Left renal pelvis (tissue), 4 donors: ENCODE data around the gene PIH1D1. TPM values are rescaled to one million over a fixed set of nuclear protein-coding genes. Genes with fewer than 3 reads are reported as not detected.

ENCODE experiments used
- DNase-seq, 4 donors: peaks; one replicate each; pipeline ENCODE4 v3.0.0-alpha.2; 2013; ENCODE audit warnings: low read depth in 4 of 4, low spot score in 3 of 4
- polyA plus RNA-seq, 4 donors: library from polyadenylated mRNA; unstranded; fragments of 120-200 nt; gene quantifications; one replicate each; pipeline ENCODE4 v1.2.1, GENCODE V29; 2013; ENCODE audit not compliant: insufficient read length in 4 of 4

The PIH1D1 gene
- polyA plus RNA-seq, 4 donors, result 52.5 to 104 (median 82.3) TPM

DNA sequence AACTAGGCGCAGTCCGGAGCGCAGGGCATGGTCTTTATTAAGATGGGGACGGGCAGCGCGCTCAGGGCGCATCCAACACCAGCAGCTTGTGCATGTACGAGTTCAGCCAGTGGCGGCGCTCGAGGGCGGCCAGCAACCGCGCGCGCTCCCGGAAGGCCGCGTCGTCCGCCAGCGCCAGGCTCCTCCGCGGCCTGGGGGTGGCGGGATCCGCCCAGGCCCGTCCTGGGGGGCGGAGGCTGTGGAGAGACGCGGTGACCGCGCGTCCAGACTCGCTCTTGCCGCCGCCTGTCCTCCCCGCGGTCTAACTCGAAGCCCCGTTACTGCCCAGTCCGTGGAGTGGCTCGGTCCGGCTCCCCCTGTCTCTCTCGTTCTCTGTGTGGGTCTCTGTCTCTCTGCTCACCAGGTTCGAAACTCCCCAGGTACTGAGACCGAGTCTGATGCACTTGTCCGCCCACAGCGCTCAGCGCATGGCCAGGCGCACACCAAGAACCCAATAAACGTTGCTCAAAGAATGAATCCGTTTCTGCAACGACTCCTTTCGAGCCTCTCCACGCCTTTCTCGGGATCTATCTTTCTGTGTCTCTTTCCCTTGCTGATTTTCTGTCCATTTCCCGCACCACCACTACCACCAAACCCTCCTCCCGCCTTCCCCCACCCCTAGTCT is 29.1 kb downstream of the PIH1D1 start:
- no peak for DNase-seq

DNA sequence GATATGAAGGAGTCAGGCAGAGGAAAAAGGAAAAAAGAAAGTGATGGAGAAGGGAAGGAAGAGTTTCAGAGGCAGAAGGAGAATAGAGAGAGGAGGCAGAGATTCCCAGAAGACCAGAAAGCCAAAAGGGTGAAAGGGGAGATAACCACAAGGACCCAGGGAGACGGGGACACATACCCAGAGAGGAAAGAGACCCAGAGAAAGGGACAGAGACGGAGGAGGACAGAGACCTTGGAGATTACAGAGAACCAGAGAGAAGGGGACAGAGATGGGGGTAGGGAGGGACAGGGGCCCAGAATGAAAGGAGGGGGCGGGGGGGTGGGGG is 29.8 kb downstream of the PIH1D1 start:
- no peak for DNase-seq

DNA sequence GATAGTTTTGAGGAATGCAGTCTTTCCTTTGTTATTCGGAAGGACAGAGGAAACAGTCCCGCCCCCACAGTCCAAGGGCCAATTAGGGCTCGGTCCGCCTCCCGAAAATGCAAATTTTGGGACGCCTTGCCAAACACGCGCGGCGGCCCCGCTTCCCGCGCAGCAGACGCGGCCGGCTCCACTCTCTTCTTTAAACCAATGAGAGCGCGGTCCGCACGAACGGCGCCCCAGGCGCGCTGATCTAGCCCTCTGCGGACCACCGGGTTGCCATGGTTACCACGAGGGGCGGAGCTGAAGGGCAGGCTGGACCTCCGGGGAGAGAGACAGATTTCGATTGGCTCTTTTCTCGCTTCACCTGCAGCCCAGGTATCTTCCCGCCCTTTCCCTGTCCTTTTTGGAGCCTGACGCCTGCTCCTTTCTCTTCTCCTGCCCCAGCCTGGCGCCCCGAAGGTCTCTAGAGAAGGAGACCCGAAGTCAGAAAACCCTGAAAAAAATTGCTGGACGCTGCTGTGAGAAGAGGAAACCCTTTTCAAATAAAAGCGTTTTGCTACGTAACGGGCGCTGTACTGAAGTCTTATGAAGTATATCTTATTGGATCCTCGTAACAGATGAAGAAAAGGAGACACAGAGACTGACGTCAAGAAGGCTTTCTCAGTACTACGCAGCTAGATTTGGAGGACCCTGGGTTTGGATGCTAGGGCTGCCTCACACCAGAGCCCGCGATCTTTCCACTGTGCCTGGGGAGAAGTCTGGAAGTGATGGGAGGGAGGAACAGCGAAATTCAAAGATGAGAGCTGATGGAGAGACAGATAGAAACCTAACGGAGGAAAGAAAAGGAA is 30.4 kb downstream of the PIH1D1 start:
- peak in 2 of 4 donors; percentile 56 to 63 for DNase-seq

DNA sequence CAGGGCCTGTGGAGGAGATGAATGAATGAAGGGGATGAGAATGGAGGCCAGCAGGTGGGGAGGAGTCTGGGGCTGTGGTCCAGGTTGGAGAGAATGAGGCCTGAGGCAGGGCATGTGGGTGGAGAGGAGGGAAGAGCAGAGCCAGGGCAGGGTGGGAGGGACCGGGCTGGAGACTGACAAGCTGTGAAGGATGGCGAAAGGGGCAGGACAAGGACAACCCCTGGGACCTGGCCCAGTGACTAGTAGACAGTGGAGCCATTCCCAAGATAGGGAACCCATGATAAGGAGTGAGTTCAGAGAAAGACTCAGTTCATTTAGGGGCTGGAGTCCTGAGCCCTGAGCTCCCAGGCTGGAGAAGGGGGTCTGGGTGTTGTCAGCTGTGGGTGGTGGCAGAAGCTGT is 31.4 kb downstream of the PIH1D1 start:
- DNase-seq, result no peak

DNA sequence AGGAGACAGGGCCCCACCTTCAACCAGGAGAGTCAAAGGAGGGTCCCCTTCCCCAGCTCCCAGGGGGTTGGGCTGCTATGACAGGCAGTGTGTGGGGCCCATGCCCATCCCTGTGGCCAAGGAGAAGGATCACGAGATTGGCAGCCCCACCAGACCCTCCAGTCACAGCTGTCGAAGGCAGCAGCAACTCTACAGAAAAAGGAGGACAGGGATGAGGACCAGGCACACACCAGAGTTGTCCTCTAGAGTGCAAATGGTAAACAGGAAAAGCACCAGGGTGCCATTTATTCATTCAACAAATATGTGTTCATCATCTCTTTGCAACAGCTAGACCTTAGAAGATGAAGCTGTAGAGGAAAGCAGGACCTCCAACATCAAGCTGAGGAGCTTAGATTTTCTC is 32.4 kb downstream of the PIH1D1 start:
- DNase-seq, result no peak

DNA sequence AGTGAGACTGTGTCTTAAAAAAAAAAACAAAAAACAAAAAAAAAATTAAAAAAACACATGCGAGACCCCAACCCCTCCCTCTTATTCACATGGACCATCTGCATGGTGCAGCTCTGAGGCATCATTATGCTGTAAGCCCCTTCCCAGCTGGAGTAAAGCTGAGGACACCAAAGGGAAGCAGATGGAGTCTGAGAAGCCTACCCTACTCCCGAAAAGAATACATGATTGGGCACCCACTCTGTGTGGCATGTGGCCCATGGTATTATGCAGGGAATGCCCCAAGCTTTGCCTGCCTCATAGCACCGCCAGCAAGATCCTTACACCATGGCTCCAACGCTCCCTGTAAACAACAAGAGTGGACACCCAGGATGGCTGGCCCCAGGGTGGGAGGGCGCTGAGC is 33.1 kb downstream of the PIH1D1 start:
- no peak for DNase-seq

DNA sequence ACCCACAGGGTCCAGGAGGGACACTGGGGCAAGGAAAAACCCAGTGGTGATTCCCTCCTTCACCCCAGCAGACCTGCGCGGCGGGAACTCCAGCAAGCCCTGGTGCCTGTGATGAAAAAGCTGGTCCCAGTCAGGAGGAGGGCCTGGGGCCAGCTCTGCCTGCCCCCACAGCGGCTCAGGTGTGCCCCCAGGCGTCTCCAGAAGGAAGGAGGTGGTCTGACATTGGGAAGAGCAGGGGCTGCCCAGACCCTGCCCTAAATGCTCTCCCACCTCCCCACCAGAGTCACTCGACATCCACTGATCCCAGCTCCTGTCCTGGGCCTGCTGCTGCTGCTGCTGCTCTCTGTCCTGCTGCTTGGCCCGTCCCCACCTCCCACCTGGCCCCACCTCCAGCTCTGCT is 34.5 kb downstream of the PIH1D1 start:
- DNase-seq, result no peak

DNA sequence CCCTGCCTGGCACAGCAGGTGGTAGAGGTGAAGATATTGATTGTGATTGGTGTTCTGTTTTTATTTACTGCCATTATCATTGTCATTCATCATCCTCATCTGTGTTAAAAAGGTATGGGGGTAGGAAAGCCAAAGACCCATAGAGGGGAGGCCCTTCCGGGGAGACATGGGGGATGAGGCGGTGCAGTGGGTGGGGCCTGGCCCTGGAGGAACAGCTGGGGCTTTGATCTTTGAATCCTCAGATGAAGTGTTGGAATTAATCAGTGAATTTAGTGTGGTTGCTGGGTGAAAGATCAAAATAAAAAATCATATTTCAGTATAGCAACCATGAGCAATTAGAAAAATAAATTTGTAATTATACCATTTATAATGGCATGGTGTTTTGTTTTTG is 35.8 kb downstream of the PIH1D1 start:
- no peak for DNase-seq

DNA sequence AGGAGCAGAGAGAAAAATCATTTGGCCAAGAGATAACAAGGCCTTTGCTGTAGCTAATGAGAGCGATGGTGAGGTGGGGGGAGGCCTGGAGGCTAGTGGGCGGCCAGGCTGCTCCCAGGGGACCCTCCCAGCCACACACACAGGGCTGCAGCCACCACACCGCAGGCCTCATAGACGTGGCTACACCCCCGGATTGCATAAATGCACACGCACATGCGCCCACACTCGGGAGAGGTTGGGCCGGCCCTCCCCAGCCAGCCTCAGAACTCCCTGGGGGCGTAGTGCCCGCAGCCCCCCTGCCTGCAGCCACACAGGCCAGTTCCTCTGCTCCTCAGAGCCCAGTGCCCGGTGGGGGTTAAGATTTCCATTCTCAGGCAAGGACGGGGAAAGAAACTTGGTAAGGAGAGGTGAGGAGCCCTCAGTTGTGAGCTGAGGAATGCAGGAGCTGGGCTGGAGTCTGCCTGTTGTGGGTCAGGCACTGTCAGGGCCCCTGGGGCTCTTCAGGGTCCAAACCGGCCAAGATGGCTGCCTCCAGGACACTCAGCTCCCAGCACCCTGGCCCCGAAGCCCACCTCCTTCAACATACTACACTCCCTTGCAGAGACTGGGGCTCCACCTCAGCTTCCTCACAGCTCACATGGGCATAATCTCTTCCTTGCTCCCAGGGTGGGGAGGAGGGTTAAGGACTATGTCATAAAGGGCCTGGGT is 36.4 kb downstream of the PIH1D1 start:
- DNase-seq, result no peak

DNA sequence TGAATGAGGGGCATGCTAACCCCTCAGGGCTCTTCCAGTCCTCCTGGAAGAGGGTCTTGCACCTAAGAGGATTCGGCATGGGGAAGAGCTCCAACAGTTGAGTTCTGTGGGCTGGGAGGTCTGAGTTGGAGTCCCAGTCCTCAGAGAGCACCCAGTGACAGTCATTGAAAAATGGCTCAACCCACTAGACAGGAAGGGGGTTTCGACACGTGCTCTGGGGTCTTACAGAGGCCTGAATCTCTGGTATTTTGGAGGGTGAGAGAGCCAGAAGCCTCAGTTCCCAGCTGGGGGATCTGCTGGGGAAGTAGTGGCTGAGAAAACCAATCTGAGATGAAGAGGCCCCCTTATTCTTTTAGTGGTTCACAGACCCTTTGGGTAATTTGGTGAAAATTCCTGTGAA is 37.4 kb downstream of the PIH1D1 start:
- no peak for DNase-seq

DNA sequence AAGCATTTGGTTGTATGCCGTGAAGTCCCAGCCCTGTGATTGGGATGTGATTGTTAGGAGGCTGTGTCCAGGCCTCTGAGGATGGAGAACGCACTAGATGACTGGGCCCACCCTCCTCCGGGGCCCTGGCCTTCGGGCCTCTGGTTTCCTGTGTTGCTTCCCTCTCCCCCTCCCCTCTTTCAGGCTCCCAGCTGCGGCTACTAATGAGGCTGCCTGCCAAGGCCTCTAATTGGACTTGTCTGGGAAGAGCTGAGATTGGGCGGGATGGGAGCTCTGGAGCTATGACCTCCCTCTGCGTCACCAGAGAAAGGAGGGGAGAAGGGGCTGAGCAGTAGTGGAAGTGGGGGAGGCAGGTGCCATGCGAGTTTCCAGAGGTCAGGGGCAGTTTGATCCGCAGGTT is 38.3 kb downstream of the PIH1D1 start:
- DNase-seq, result peak; percentile 59 to 79 (median 70)

DNA sequence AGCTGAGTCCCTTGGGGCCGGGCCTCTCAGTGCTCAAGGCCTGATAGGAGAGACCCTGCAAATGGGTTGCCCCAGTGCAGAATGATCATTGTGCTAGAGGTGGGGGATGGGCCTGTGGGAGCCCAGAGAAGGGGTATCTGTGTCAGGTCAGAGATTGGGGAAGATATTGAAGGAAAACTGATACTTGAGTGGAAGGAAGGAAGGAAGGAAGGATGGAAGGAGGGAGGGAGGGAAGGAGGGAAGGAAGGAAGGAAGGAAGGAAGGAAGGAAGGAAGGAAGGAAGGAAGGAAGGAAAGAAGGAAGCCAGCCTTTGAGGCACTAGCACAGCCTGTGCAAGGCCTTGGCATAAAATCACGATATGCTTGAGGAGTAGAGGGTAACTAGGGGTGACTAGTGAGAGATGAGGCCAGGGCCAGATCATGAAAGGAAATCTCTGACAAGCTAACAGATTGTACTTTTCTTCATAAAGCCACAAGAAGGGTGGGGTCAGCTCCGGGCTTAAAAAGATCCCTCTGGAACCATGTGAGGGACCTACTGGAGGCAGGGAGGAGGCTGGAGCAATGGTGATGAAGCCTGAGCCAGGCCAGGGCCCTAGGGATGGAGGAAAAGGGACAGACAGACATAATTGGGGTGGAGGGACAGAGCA is 39.8 kb downstream of the PIH1D1 start:
- DNase-seq, result no peak

DNA sequence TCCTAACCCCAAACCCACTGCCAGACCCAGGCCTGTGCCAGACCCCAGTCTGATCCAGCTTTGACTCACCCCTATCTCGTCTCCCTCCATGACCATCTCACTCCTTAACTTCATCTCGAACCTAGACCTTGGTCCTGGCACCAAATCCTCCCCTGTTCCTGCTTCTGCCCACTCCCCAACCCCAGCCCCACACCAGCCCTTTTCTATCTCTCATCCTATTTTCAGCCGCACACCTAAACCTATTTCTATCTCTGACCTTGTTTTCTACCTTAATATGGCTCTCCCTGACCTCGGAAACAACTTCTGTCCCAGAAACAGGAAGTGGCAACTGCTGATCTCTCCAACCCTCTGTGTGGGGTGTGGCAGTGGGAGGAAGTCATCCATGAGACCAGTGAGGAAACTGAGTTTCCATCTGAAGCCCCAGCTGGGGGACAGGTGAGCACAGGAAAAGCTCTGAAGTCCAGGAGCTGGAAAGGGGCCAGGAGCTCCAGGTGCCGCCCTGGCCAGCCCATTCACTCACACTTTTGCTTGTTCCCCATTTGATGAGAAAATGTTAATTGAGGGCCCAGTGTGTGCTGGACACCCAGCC is 42.1 kb downstream of the PIH1D1 start:
- DNase-seq, result no peak

DNA sequence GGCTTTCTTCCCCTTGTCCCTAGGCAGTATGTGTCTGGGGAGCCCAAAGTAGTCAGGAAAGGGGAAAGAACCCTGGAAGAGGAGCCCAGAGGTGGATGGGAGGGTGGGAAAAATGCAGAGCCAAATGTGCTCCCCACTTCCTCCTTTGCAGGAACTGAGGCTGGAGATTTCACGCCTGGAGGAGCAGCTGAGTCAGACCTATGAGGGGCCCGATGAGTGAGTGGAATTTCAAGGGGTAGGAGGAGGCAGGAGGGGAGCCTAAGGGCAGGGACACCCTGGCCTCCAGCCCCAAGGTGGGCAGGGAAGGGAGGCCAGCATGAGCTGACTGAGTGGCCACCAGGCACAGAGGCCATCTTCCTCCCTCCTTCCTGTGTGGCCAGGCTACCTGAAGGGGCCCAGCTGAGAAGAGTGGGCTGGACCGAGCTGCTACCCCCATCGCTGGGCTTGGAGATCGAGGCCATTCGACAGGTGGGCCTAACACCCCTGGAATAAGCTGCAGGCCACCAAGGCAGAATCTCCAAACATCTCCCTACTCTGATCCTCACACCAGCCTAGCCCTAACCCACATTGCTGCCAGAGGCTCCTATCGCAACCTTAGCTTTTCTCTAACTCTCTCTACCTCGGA is 42.7 kb downstream of the PIH1D1 start:
- no peak for DNase-seq

DNA sequence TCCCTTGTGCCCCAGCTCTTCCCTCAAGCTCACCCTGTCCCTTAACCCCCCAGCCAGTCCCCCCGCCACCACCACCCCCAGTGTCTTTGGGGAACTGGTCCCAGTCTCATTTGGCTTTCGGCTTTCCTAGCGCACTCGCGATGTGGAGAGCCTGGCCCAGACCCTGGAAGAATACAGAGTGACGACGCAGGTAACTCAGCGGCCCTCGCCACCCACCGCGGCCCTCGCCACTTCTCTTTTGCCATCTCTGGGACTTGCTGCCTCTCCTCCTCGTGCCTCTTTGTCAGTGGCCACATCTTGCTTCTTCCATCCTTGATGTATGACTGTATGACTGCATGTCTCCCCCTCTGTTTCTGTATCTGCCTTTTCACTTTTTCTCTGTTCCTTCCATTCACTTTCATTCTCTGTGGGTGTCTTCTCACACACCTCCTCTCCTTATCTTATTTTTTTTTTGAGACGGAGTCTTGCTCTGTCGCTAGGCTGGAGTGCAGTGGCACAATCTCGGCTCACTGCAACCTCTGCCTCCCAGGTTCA is 44.1 kb downstream of the PIH1D1 start:
- no peak for DNase-seq

DNA sequence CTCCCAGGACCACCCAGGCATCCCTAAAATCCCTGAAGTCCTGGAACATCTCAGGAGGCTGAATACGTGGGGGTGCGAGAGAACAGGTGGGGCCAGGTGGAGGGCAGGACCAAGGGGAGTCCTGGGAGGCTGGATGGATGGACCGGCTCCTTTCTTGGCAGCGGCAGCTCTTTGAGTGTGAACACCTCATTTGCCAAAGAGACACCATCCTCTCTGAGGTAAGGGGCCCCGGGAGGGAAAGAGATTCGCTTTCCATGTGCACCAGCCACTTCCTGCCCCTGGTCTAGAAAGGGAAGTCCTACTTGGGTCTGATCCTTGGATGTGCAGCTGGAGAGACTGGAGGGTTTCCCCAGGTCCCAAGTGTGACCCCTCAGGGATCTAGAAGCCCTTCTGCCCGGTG is 44.5 kb downstream of the PIH1D1 start:
- DNase-seq, result no peak

DNA sequence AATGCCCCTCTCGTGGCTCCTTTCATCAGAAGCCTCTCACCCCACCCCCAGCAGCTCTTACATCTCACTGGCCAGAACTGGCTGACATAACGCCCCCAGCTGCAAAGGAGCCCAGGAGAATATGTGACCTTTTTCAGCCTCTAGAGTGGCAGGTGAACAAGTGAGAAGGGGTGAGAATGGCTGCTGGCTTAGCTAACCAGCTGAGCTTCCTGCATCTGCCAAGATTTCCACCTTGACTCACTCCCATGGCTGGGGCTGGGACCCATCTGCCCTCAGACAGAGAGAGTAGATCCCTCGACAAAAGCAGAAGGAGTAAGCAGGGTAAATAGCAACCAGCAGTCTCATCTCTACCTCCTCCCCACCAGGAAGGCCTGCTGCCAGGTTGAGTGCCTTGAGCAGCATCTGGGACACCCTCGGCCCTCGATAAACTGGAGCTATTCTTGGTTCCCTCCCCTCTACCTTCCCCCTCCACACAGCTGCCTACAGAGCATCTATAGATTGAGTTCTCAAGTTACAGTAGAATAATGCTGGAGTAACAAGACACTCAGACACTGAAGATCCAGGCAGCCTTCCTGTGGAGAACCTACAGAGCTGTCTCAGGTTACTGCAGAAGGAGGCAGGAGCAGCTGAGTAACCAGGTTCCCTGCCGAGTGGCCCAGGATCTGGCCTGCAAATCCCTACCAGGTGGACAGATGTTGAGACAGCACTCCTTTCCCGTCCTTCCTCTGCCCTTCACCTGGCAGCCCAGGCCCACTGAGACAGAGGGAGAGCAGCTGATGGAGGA is 48.0 kb downstream of the PIH1D1 start:
- no peak for DNase-seq

DNA sequence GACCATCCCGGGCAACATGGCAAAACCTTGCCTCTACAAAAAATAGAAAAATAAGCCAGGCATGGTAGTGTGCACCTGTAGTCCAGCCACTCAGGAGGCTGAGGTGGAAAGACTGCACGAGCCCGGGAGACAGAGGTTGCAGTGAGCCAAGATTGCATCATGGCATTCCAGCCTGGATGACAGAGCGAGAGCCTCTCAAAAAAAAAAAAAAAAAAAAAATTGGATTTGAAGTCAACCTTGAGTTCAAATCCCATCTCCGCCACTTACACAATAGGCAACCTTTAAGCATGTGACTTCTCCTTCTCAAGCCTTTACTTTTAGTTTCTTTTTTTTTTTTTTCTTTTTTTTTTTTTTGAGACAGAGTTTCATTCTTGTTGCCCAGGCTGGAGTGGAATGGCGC is 51.6 kb downstream of the PIH1D1 start:
- no peak for DNase-seq

DNA sequence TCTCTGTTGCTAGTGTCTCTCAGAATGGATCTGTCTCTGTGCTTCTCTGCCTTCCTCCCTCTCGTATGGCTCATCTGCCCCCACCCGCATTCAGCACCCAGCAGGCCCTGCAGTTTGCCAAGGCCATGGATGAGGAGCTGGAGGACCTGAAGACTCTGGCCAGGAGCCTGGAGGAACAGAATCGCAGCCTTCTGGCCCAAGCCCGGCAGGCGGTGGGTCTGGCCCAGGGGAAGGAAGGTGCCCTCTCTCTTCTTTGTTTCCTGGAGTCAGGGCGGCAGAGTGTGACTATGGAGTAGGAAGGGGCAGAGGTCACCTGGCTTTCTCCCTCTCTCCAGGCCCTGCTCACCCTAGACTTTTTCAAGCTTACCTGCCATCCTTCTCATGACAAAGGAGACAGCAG is 52.7 kb downstream of the PIH1D1 start:
- DNase-seq, result no peak
